ENCODE results near the gene FBXW8.

FBXW8 gene

DNA sequence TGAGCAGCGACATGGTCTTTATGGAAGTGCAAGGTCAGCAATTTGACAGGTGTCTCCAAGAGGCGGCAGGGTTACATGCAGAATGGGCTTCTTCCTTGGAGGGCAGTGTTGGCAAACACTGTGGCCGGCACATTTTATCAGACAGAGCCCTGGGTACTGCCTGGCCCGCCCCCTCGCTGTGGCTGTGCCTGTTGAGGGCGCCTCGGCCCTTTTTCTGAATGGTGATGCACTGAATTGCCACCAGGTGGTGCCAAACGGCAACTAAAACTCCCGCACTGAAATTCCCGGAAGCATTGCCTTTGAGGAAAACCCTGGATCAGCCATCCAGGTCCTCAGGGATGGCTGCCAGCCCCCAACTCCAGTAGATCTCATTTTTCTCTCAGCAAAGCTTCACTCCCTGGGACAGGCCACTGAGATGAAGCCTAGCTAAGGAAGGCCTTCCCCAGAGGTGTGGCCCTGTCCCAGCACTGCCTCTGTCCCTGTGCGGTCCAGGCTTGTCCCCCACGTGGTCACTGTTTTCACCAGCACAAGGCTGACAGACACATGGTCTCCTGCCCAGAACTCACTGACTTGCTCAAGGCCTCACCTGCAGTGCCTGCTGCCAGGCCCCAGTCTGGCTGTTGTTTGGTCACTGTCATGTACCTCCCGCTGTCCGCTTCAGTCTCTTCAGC is 114.9 kb downstream of the FBXW8 start:
- no peak for DNase-seq

DNA sequence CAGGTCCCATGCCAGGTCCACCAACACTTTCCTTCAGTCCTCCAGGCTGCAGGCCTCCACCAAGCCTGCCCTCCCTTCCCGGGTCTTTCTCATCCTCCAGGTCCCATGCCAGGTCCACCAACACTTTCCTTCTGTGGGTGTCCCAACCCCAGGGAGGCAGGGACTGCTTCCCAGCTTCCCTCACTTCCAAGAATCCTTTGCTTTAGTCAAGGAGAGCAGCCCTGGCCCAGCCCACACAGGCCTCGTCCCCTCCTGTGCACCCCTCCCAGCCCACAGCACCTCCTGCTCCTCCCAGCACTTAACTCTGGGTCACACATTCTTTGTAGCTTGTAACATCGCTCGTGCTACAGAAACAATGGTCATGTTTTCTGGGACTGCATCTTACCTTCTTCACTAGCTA is 115.6 kb downstream of the FBXW8 start:
- DNase-seq, result no peak

DNA sequence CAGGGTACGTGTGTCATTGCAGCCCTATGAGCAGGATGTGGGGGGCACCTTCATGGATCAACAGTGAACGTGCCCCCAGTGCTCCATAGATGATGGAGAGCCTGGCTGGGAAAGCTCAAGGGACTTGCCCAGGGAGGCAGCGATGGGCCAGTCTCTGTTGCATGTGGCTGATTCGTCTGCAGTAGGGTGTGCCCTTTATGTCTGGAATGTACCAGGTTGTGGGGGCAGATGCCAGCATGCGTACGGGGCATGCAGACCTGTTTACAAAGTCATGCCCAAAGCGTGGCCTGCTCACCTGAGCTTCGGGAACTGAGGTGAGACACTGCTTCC is 116.1 kb downstream of the FBXW8 start:
- no peak for DNase-seq

DNA sequence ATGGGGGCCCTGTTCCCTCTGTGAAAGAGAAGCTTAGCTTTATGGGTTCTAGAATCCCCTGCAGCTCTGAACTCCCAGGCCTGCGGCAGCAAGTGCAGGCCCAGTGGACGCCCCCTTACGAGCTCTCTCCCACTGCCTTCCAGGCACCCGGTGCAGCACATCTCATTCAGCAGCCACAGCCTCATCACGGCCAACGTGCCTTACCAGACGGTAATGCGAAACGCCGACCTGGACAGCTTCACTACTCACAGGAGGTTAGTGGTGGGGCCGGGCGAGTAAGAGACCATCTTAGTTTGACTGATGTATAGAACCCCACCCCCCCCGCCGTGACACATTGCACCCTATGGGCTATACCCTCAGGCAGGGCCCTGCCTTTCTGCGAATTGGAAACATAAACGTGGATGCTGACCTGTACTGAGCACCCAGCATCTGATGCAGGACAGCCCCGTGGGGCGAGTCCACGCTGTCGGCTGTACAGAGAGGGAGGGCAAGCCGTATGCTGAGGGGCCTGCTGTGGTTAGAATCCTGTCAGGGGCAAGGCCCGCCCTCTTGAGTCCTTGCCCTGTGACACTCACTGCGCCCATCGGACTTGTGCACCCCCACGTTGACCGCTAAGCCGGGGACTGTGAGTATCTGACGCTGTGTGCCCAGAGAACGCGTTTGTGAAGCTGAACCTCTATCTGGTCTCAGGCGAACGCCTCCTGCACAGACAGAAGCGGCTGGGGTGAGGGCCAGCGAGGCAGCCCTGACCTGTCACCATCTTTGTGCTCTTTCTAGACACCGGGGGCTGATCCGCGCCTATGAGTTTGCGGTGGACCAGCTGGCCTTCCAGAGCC is 116.7 kb downstream of the FBXW8 start:
- DNase-seq, result no peak

DNA sequence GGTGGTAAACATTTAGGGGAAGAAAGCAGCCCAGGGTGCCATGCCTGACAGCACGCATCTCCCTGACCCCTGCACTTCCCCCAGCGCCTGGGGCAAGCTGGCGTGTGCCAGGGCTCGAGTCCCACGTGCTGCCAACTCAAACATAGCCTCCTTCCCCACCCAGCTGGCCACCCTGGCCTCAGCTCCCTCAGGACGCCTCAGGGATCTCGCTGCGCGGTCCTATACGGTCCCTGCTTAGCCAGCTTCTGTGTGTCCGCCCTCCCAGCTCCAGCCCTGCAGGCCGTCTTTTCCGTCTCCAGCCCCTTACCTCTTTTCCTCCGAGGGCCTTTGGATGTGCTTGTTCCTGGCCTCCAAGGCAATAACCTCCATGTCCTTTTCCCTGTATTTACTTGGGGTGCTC is 117.5 kb downstream of the FBXW8 start:
- DNase-seq, result no peak

DNA sequence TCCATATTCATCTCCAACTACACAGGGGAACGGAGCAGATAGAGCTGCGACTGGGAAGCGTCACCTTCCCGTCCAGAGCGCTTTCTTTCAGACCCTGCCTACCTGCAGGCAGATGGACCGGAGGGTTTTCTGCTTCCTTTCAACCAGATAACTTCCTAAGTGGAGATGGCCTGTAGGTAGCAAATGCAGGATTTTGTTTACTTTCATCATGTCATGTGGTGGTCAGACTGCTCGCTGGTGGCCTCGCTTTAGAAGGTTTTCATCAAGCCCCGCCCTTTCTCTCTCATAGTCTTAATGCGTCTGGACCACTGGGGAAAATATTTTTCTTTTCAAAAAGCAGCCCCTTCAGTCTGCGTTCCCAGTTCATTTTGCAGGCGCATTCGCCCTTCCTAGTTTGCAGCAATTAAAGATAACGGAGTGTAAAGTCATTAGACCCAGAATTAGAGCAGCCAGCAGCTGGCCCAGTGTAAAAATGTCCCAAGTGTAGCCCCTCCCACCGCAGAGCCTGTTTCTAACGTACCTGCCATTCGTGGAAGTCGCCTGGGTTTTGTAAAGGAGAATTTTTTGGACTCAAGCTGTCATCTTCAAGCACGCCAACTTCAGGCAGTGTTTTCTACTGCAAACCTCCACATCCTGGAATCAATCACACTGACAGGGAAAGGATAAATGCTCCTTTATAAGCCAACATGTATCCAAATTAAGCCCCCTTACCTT is 119.6 kb downstream of the FBXW8 start:
- DNase-seq, result no peak

DNA sequence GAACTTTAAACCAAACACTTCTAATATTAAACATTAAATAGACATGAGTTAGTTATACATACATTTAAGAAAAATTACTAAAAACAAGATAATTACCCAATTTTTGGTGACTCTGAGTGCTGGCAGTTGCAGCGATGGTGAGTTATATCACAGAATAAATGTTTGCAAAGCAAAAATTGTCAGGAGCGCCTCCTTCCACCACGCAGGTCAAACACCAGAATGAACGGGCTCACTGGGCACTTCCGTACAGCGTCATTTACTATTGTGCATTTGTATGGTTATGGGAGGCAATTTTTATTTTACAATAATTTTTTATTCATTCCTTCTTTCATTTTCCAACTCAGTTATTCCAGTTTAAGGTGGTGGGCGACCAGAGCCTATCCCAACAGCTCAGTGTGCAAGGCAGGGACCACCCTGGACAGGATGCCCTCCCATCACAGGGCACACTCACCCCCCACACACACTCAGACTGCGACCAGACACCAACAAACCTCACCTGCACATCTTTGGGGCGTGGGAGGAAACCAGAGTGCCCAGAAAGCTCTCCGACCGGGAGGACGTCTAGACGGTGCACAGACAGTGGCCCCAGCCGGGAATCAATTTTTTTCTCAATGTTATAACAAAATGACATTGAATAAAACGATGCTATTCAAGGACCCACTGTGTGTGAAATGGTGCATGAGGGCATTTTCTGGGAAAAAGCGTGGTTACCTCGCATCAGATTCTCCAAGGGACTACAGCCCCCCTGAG is 121.3 kb downstream of the FBXW8 start:
- no peak for DNase-seq

DNA sequence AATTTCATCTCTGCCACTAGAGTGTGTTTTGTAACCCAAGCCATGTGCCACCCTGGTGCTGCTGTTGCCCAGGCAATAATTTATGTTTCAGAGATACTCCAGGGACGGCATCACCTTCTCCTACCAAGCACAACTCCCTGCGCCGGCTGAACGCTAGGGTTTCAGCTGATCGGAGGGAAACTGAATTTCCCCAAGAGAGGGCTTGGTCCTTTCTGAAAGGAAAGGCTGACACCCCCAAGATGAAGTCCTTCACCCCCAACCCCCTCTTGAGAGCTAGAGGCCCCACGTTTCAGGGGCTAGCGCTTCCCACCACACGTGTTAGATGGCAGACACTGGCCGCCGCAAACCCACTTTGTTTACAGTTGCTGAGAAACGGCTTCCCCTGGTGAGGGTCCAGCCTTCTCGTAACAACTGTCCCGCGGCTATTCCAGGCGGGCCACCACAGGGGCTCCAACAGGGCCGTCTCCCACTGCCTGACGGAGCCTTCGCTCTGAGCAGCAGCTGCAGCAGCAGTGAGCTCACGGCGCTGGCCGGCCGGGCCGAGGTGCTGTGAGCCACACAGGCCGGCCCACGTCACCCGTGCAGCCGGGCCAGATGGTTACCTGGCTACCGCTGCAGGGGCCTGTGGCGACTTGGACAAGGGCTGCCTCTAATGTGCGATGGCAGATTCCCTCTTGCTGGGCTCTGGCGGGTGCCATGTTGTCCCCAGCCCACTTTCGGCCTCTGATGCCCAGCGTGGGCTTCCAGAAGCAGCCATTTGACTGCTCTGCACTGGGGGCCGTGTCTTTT is 122.0 kb downstream of the FBXW8 start:
- peak; percentile 79 for DNase-seq

DNA sequence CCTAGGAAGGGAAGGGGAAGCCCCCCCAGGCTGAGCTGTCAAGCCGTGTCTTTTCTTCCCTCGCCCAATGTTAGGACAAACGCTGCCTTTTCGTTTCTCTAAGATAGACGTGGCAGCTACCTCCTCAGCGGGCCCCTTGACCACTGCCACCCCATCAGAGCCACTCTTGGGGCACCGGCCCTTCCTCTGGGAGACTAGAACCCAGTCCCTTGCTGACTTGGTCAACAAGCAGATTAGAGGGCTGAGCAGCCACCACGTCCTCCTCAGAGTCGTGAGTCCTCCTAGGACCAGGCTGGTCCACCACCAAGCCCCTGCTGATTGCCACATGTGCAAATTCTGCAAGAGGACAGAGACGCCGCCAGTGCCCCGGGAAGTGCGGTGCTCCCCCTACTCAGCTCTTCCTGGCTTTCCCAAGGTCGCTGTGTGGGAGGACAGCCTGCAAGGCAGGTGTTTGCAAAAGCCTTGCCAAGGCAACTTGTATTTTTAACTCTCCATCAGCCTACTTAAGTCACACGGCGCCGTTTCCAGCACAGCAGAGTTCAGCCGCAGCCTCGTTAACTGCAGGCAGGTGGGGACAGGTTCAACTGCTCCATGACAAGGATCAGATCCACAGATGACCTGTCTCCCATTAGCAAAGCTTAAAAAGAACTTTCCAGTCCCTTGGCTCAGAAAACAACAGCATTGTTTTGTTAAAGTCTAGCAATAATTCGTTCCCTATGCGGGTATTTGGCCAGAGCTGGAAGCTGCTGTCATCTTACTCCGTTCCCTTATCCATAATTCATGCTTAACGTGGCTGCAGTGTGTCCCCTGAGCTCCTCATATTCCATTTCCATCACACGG is 122.9 kb downstream of the FBXW8 start:
- DNase-seq, result peak; percentile 77

DNA sequence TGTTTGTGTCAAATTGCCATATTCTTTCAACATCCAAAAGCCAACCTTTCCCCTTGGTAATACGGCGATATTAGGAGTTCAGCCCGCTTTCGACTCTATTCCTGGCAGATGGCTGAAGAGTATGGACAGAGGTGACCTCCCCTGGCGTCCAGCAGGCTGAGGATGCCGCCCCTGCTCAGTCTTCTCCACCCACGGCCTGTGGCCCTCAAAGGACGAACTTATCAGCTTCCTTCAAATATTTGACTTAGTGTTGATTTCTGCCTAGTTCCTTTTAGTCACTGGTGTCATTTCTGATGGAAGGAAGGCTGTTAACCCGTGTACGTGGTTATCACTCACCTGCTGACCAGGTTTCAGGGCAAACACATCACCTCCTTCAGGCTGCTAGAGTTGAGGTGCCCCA is 123.5 kb downstream of the FBXW8 start:
- DNase-seq, result no peak

DNA sequence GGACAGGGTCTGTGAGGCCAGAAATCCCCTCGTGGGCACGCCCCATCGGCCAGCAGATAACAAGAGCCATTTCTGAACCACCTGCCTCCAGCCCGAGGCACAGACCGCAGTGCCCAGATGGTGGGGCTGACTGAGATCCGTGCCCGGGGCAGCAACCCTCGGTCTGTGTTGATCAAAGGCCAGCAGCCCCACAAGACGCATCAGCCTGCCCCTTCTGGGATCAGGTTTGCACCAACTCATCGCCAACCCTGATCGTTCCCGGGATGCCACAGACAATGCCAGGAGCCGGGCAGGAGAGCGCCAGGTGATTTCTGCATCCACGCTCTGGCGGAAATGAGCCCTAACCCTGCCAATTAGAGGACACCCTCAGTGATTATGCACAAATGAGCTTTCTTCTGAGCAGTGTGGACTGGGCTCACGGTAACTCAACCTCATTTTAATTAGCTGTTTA is 124.0 kb downstream of the FBXW8 start:
- no peak for DNase-seq

DNA sequence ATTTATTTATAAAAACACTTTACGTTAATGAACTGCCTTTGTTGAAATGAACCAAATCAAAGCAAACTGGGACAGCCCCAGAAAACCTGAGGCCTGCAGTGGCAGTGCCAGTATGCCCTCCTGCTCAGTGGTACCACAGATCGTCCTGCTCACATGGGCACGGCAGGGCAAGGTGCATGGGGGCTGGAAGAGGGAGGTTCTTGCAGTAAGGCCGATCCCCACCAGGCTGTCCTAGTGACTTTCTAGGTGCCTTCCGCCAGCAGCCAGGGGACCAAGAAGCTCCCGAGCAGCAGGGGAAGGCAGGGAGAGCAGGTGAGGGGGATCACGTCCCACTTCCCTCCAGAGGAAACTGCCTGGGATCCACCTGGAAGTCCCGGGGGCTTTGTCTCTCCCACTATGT is 124.5 kb downstream of the FBXW8 start:
- DNase-seq, result no peak

DNA sequence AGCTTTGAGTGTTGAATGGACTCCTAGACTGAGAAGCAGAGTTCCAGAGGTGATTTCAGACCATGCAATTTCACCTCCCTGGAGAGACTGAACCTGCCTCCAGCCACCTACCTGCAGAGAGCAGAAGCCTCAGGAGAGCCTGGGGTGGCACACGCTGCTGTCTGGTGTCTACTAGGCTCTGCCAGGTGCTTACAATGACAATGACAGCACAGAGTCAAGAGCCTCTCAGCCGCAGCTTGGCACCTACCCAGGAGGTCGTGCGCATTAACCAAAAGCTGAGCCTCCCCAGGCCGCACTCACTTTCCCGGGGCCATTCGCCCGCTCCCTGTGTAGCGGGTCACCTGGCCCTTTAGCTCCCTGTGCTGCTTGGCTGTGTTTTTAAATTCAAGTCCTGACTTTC is 125.3 kb downstream of the FBXW8 start:
- peak; percentile 50 for DNase-seq

DNA sequence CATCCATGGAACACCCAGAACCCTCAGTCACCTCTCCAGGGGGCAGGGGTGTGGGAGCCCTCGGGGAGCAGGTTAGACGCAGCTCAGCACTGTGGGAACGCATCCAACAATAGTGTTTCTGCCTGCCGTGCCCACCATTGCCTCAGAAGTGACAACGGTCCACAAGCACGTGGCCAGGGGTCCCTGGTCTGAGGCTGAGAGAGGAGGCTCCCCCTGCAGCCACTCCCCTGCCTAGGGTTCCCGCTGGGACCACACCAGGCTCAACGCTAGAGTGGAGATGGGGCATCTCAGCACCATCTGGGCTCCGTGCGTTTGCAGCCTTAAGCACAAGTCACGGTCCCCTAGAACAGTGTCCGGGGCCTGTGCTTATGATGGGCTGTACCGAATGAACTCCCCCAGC is 125.8 kb downstream of the FBXW8 start:
- DNase-seq, result no peak

DNA sequence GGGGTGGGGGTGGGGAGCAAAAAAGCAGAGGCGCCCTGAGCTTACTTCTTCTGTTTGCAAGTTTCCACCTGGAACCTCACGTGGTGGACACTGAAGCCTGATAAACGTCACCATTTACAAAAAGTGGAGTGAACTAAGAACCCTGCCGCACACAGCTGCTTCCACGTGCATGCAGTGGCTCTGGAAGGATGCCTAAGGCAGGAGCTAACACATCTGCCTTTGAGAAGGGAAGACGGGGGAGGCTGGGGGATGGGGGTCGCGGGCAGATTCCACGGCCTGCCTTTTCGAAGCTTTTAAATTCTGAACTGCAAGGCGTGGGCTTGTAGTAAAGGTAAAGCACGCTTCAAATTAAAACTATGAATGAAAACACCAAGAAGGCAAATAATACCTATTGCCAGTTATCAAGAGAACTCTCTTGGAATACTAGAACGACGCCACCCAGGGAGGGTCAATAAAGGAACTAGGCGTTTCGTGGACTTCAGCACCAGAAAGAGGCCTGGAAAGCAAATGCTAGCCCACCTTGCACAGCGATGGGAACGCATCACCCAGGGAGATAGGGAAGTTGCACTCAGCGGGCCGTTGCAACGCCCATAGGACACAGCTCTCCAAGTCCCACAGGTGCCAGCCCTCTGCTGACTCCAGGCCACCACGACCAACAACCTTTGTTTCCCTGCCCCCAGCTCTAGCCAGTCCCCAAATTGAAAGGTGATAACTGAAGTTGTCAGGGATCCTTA is 126.7 kb downstream of the FBXW8 start:
- DNase-seq, result no peak

DNA sequence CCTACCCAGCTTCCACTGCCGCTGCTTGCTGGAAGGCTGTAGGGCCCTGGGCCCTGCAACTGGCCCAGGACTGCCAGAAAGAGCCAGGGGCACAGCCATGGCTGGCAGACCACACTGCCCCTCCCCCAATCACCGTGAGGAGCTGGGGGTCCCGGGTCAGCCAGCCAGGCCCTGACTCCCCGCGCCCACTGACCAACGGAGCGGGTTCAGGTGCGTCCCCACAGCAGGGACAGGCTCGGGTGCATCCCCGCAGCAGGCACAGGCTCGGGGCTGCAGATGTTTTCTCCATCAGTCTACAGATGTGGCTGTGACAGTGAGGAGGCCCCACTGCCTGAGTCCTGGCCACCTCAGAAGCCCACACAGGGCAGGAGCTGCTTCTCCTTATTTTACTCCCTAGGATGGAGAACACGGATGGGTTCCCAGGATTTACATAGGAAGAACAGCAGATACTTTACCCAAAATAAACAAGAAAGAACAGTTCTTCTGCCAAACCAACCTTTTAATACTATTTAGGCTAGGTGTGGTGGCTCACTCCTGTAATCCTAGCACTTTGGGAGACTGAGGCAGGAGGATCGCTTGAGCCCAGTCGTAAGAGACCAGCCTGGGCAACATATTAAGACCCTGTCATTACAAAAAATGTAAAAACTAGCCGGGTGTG is 127.4 kb downstream of the FBXW8 start:
- no peak for DNase-seq

DNA sequence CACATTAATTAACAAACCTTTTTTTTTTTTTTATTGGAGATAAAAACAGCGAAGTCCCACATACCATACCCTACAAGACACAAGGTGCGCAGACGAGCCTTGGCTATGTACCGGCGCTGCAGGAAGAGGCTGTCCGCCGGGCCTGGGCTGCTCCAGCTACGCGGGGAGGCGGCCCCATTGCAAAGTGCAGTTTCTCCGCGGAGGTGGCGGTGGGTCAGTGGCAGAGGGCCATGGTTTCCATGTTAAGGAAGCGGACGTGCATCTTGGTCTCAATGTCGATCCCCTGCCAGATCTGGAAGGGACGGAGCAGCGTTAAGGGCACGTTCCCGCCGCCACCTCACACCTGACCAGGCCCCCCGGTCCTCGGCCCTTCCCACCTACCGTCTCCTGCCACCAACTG is 128.2 kb downstream of the FBXW8 start:
- DNase-seq, result no peak

DNA sequence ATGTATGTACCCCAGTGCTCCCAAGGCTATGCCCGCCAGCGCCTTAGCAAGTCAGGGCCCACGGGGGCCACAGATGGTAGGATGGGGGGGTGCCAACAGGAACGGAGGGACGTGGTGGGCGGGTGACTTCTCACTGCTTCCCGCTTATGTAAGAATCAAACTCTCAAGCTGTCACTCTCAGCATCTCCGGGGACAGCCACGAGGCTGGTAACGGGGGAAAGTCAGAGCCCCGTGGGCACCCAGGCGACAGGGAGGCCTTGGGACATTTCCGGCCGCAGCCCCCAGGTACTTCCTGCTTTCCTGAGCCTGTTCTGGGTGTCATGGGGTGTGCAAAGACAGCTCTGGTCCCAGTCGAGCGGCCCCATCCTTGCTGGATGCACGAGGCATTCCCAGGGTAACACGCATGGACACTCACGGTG is 129.2 kb downstream of the FBXW8 start:
- no peak for DNase-seq

DNA sequence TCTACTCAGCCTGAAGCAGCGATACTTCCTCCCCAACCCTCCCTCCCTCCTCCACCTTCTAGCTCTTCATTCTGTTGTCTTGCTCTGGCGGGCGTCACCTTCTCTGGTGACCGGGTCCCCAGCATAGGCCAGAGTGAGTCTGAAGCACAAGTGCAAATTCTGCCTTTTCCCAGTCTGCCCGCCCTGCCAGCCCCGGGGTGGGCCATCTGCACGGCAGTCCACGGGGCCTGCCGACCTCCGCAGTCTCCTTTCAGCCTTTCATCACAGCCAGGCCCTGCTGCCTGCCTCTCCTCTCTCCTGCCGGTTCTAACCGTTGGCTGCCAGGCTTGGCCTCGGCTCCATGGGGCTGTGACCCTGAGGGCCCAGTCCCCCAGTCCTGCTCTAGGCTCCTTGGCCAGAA is 129.7 kb downstream of the FBXW8 start:
- DNase-seq, result no peak

DNA sequence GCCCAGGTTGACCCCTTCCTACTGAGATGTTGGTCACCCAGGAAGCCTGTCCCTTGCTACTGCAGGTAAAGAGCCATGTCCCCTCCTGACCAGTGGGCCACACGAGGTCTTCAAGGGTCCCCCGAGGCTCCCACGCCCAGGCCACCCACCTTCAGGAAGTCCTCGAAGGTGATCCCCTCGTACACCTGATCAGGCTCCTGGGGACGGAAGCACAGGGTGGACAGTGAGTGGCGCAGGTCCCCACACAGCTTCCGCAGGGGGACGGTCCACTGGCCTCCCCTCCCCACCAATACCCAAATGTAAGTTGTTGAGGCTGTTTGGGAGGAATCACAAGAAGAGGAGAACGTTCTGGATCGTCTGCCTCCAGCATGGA is 131.0 kb downstream of the FBXW8 start:
- no peak for DNase-seq
